ENCODE measurements around the gene OIT3. TPM values are rescaled to one million over a fixed set of nuclear protein-coding genes. Genes with fewer than 3 reads are reported as not detected.

Gene OIT3
- total and polyA plus RNA-seq, 2 experiments from 2014 or later, result not detected

DNA sequence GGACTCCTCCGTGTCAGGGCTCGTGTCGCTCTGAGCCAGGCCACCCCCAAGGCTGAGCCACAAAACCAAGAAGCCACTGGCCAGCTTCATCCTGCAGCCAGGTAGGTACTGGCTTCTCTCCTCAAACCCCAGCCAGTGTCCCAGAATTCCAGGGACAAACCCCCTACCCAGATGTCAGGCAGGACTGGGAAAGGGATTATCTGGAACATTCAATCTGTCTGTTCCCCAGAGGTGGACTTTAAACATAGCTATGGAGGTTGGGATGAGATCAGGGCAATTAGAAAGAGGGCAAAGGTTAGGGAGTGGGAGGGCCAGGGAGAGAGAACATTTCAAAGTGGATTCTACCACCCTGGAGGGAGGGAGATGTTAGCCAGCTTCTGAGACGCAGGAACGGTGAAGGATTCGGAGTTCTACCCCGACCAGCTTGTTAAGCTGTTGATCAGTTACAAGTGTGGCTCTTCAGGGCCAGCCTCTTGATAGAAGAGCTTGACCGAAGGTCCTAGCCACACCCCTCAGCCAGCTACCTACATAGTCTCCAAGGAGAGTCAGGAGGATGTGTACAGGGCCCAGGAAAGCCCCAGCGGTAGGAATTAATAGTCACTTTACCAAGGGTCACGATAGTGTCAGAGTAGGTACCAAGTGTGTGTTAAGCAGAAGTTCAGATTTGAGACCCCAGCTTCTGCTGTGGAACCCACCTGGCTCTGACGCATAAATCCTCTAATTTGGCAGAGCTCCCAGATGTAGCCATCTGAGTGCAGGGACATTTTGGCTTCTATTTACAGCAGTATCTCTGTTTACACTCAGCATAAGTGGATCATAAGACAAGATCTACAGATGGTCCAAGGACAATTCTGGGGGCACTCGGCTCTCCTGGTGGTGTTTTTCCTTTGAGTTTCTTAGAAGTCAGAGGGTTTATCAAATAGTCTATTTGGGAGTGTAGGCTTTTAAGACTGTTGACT lies 61.3 kb downstream of the OIT3 start, which contains the start of gene PLA2G12B:
TSS of gene PLA2G12B (minus strand) at position 211 of the 959 bp plus-strand sequence. CDS start at position 90, 121 bp downstream.
- TF ChIP-seq EZH2phosphoT487 (IDR thresholded peaks at IDR 0.05; ENCODE audit: insufficient read depth, low read depth) (no peak), EZH2 (IDR thresholded peaks at IDR 0.05; ENCODE audit: insufficient read depth, poor library complexity, severe bottlenecking) (no peak)
- Histone ChIP-seq H3K27me3 (replicated peaks; ENCODE audit: insufficient read depth) (peaks cover 13% of the 10 kb centered on the region; the same call in 1 of the 2 replicates), H3K4me1 (ENCODE audit: insufficient read depth) (no peaks in the 10 kb centered on the region), H3K9me3 (ENCODE audit: low read depth) (no peaks in the 10 kb centered on the region), H2AFZ (no peak within 1 kb of the TSS), H3F3A (ENCODE audit: insufficient read depth) (no peaks in the 10 kb centered on the region), H3K4me3 (no peak within 1 kb of the TSS), H3K36me3 (ENCODE audit: low read depth) (no peaks in the 10 kb centered on the region), H3K79me2 (ENCODE audit: insufficient read depth) (no peaks in the 10 kb centered on the region), H3K4me2 (ENCODE audit: unreplicated experiment) (no peak within 1 kb of the TSS), H3K9me2 (ENCODE audit: insufficient read depth) (no peaks in the 10 kb centered on the region), H3K9ac (no peak within 1 kb of the TSS), H3K27ac (no peak within 1 kb of the TSS), H4K20me1 (ENCODE audit: insufficient read depth) (no peaks in the 10 kb centered on the region)
- in situ Hi-C loops (cut with MboI), result no loop called here
- no peak for DNase-seq
- WGBS, 2 experiments (ENCODE audit: low coverage in 1 of 2, low lambda C conversion rate in 2 of 2, missing lambda C conversion rate in 2 of 2), result 67 to 71% methylated on average over 12 of the region's 12 CpGs

DNA sequence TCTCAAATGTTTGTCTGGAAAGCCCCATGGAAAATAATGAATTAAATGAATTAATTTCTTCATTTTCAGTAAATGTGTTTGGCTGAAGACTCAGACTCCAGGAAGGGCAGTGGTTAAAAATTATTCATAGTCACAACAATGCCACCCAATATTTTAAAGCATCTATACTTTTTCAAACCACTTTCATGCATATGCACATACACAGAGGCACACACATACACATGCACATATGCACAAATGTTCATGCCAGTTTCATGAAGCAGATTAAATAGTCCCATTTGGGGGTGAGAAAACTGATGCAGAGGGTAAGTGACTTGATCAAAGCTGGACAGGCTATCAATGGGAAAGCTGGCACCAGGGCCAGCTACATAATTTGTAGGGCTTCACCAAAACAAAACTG lies 62.5 kb downstream of the OIT3 start:
- Histone ChIP-seq H2AFZ (no peak overlapping the region), H3K9ac (no peak overlapping the region), H3K79me2 (ENCODE audit: insufficient read depth) (no peaks in the 10 kb centered on the region), H3K4me2 (ENCODE audit: unreplicated experiment) (no peak overlapping the region), H3K4me3 (no peak overlapping the region), H3F3A (ENCODE audit: insufficient read depth) (no peaks in the 10 kb centered on the region), H4K20me1 (ENCODE audit: insufficient read depth) (no peaks in the 10 kb centered on the region), H3K27me3 (replicated peaks; ENCODE audit: insufficient read depth) (peaks cover 13% of the 10 kb centered on the region; the same call in 1 of the 2 replicates), H3K4me1 (ENCODE audit: insufficient read depth) (no peaks in the 10 kb centered on the region), H3K9me3 (ENCODE audit: low read depth) (no peaks in the 10 kb centered on the region), H3K27ac (no peak overlapping the region), H3K36me3 (ENCODE audit: low read depth) (no peaks in the 10 kb centered on the region), H3K9me2 (ENCODE audit: insufficient read depth) (no peaks in the 10 kb centered on the region)
- in situ Hi-C loops (cut with MboI), result no loop called here
- no peak for TF ChIP-seq EZH2 (IDR thresholded peaks at IDR 0.05; ENCODE audit: insufficient read depth, poor library complexity, severe bottlenecking)
- TF ChIP-seq EZH2phosphoT487 (IDR thresholded peaks at IDR 0.05; ENCODE audit: insufficient read depth, low read depth), result no peak
- no peak for DNase-seq

DNA sequence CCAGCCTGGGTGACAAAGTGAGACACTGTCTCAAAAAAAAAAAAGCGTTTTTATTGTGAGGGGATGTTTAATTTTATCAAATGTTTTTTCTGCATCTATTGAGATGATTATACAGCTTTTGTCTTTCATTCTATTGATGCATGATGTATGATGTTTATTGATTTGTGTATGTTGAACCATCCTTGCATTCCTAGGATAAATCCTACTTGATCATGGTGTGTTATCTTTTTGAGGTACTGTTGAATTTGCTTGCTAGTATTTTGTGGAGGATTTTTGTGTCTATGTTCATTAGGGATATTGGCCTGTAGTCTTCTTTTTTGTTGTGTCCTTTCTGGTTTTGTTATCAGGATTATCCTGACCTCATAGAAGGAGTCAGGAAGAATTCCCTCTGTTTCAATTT lies 83.3 kb downstream of the OIT3 start:
- no peaks in the 10 kb centered on the region for H3K4me1 ChIP-seq (ENCODE audit: insufficient read depth)
- H3K27ac ChIP-seq, result no peak overlapping the region
- H2AFZ ChIP-seq, result no peak overlapping the region
- H3K9me2 ChIP-seq (ENCODE audit: insufficient read depth), result no peaks in the 10 kb centered on the region
- no peaks in the 10 kb centered on the region for H3K27me3 ChIP-seq (replicated peaks; ENCODE audit: insufficient read depth)
- DNase-seq, result no peak
- no peak overlapping the region for H3K4me3 ChIP-seq
- peaks cover 12% of the 10 kb centered on the region for H3K9me3 ChIP-seq (ENCODE audit: low read depth)
- H4K20me1 ChIP-seq (ENCODE audit: insufficient read depth), result no peaks in the 10 kb centered on the region
- no peaks in the 10 kb centered on the region for H3K36me3 ChIP-seq (ENCODE audit: low read depth)
- WGBS, 2 experiments (ENCODE audit: low coverage in 1 of 2, low lambda C conversion rate in 2 of 2, missing lambda C conversion rate in 2 of 2), result 72 to 76% methylated on average over 1 of the region's 1 CpG
- in situ Hi-C loops (cut with MboI), result no loop called here
- H3K9ac ChIP-seq, result no peak overlapping the region
- H3F3A ChIP-seq (ENCODE audit: insufficient read depth), result no peaks in the 10 kb centered on the region
- TF ChIP-seq EZH2phosphoT487 (IDR thresholded peaks at IDR 0.05; ENCODE audit: insufficient read depth, low read depth) (no peak), EZH2 (IDR thresholded peaks at IDR 0.05; ENCODE audit: insufficient read depth, poor library complexity, severe bottlenecking) (no peak)
- no peaks in the 10 kb centered on the region for H3K79me2 ChIP-seq (ENCODE audit: insufficient read depth)
- H3K4me2 ChIP-seq (ENCODE audit: unreplicated experiment), result no peak overlapping the region

DNA sequence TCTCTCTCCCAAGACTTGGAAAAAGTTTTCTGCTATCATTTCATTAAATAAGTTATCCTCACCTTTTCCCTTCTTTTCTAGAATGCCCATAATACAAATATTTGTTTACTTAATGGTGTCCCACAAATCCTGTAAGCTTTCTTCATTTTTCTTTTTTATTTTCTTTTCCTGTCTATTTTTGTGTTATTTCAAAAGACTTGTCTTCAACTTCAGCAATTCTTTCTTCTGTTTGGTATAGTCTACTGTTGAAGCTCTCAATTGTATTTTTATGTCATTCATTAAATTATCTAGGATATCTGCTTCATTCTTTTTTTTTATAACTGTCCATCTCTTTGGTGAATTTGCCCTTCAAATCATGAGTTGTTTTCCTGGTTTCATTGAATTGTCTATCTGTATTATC lies 86.2 kb downstream of the OIT3 start:
- in situ Hi-C loops (cut with MboI), result no loop called here

More for the DNA sequence above, 86.2 kb downstream of the OIT3 start:
- H3K79me2 ChIP-seq (ENCODE audit: insufficient read depth), result no peaks in the 10 kb centered on the region
- H3K36me3 ChIP-seq (ENCODE audit: low read depth), result no peaks in the 10 kb centered on the region
- no peak overlapping the region for H2AFZ ChIP-seq
- H3K27me3 ChIP-seq (replicated peaks; ENCODE audit: insufficient read depth), result no peaks in the 10 kb centered on the region
- H4K20me1 ChIP-seq (ENCODE audit: insufficient read depth), result no peaks in the 10 kb centered on the region
- no peak overlapping the region for H3K27ac ChIP-seq
- DNase-seq, result no peak
- no peaks in the 10 kb centered on the region for H3K9me2 ChIP-seq (ENCODE audit: insufficient read depth)
- TF ChIP-seq EZH2phosphoT487 (IDR thresholded peaks at IDR 0.05; ENCODE audit: insufficient read depth, low read depth) (no peak), EZH2 (IDR thresholded peaks at IDR 0.05; ENCODE audit: insufficient read depth, poor library complexity, severe bottlenecking) (no peak)
- H3K4me3 ChIP-seq, result no peak overlapping the region
- peaks cover 14% of the 10 kb centered on the region; the same call in 1 of the 2 replicates for H3F3A ChIP-seq (ENCODE audit: insufficient read depth)
- no peaks in the 10 kb centered on the region for H3K4me1 ChIP-seq (ENCODE audit: insufficient read depth)
- H3K4me2 ChIP-seq (ENCODE audit: unreplicated experiment), result no peak overlapping the region
- H3K9ac ChIP-seq, result no peak overlapping the region
- H3K9me3 ChIP-seq (ENCODE audit: low read depth), result peaks cover 12% of the 10 kb centered on the region
